GM19023 (cell line): Measurements from ENCODE around the gene CHID1.

Experiments used
- ATAC-seq: cut with Tn5 transposase; IDR thresholded peaks from one replicate; pipeline ENCODE4 v1.9.1; 2021; ENCODE audit warnings: mild to moderate bottlenecking, moderate library complexity; ENCODE audit not compliant: unreplicated experiment

Gene CHID1

DNA sequence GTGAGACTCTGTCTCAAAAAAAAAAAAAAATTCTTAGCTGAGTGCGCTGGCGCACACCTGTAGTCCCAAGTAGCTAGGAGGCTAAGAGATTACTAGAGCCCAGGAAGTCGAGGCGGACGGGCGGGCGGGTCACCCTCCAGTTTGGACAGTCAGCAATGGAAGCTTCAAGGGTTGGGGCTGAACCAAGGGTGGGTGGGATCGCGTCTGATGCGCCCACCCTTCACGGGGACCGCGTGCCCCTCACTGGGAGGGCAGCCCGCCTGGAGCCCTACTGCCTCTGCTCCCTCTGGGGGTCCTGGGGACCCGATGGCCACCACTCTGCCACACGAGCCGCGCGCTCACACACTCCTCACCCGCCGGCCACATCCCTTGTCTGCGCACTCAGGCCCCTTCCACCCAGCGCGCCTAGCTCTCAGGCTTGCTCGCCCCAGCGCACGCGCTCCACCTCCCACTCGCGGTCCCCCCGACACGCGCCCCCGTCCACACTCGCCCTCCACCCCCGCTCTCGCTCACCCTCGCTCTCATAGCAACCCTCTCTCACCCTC is 494 bp downstream of the CHID1 start:
- ATAC-seq: peak; percentile 5

- ATAC-seq: no peak
These were observed 1.2 kb downstream of the CHID1 start for GRCh38 chr11:909406-909805.

GRCh38 chr11:908273-908672 is 2.3 kb downstream of the CHID1 start:
- no peak for ATAC-seq

- ATAC-seq: no peak
These were observed 2.9 kb downstream of the CHID1 start for GRCh38 chr11:907668-908067.

GRCh38 chr11:905952-906351 is 4.7 kb downstream of the CHID1 start:
- no peak for ATAC-seq

- ATAC-seq: no peak
These were observed 6.2 kb downstream of the CHID1 start for GRCh38 chr11:904380-904779.

DNA sequence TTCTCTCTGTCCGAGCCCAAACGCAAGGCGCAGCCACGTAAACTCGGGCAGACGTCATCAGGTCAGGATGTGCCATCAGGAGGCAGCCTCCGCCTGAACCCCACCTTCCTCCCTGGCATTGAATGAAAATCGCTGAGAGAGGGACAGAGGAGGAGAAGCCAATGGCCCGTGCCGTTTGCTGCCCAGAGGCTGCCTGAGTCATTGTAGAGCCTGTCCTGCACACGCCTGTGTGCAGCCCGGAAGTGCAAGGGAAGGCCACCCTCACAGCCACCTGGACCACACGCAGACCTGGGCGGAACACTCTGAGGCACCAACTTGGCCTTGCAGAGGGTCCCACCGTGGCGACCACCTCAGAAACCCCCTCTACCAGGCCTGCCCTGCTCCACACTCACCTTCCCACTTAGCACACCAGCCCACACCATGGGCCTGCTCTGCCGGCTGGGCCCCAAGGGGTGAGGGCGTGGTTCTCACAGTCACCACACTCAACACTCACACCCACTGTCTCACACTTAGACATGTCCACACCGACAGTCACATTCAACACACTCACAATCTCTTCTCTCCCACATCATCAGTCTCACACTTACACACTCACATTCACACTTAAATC is 9.1 kb downstream of the CHID1 start:
- no peak for ATAC-seq

- ATAC-seq: no peak
These were observed 10.1 kb downstream of the CHID1 start for GRCh38 chr11:900545-900944.

- ATAC-seq: no peak
These were observed 10.9 kb downstream of the CHID1 start for GRCh38 chr11:899724-900123.

DNA sequence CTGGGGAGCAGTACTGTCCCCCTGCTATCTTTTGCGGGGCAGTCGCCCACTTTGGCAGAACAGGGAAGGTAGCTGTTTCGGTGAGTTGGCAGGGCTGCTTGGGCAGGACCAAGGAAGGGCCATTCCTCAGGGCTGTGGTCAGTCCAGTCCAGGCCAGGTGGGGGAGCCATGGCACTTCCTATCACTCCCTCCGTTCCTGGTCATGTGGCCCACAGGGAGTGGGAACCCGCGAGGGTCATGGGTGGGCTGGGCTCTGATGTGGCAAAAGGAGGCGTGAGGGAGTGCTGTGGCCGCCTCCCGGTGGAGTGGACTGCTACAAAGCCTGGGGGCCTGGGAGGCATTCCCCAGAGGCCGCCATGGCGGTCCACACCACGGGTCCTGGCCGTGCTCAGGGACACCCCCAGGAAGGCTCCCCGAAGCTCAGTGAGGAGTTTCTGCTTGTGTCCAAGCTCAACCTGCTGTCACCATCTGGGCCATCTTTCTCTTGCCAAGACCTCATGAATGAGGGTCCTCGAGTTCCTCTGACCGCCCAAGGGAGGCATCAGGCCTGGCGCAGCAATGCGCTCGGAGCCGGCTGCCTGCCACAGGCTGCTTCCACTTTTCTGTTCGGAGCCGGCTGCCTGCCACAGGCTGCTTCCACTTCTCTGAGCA is 11.9 kb downstream of the CHID1 start:
- no peak for ATAC-seq

GRCh38 chr11:898143-898511 is 12.5 kb downstream of the CHID1 start:
- ATAC-seq: no peak

DNA sequence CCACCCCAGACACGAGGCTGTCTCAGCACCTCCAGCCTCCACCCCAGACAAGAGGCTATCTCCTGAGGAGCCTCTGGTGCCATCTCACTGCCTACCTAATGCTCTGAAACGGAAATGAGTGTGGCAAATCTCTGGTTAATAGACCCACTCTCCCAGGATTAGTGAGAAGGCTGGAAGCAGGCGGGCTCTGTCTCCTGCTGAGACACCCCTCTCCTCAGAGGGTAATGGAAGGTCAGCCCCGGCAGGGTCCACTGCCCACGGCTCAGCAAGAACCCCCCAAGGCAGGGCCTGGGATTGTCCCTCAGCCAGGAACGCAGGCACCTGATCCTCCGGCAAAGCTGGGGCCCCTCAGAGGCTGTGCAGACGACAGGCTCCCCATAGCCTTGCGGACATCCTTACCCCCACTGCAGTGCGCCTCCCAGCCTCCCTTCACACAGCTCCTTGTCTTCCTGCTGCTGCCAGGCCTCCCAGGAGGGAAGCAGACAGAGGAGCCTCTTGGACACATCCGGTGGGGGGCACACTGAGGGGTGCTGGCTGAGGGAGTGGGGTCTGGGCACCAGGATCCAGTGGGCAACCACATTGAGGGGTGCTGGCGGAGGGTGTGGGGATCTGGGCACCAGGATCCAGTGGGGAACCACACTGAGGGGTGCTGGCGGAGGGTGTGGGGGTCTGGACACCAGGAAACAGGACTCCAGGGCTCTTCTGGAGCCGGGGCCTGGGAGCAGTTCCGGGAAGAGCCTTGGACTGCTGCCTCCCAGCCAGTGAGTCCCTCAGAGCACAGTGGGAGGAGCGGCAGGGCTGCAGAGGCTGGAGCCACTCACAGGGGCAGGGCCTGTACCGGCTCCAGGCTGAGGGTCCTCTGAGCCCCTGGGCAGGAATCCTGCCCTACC is 13.1 kb downstream of the CHID1 start:
- ATAC-seq: no peak

DNA sequence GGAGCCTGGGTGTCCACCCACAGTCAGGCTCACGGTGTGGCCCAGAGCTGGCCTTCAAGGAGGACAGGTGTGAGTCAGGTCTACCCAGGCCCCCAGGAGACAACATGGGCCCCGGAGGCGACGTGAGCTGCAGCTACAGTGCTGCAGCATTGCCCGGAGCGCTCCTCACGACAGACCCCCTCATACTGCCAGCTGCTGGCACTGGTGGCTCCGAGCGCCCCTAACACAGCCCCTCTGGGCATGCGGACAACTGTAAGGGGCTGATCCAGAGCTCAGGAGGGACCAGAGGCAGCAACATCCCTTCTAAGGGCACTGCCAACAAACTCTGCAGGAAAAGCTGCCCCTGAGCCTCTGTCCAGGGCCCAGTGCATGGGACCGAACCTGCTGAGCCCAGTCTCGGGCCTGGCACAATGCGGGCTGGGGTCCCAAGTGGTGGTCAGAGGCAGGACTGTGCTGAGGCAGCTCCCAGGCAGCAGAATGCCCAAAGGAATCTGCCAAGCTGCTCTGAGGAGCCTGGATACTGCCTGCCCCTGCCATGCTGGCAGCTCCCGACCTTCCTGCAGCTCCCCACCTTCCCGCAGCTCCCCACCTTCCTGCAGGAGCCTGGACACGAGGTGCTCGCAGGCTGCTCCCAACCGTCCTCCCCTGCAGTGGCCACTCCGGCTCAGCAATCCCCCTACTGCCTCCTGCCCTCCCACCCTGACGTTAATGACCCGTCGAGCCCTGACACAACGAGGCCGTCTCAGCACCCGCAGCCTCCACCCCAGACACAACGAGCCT is 15.1 kb downstream of the CHID1 start:
- no peak for ATAC-seq

DNA sequence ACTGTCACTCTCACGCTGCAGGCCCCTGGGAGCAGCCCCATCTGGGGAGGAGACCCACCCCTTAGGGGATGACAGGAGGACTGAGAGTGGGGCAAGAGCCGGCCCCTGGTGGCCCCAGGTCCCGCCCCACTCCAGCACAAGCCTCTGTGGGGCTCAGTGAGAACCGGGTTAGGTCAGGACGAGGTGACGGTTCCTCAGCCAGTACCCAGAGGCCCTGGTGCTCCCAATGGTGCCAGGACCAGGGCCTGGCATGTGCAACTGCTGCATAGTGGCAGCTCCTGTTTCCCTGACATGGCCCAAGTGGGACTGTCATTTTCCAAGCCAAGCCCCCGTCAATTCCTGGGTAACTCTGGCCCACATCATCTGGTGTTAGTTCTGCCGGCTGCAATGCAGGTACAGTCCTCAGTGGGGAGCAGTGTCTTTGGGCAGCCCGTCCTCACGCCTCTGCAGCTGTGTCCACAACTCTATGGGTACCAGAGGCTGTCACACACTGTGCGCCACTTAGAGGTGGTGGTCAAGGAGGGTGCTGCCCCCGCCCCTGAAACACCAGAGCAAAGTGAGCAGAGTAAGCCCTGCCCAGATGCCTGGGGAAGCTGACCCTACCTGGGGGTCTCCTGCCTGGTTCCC is 15.9 kb downstream of the CHID1 start:
- ATAC-seq: no peak

DNA sequence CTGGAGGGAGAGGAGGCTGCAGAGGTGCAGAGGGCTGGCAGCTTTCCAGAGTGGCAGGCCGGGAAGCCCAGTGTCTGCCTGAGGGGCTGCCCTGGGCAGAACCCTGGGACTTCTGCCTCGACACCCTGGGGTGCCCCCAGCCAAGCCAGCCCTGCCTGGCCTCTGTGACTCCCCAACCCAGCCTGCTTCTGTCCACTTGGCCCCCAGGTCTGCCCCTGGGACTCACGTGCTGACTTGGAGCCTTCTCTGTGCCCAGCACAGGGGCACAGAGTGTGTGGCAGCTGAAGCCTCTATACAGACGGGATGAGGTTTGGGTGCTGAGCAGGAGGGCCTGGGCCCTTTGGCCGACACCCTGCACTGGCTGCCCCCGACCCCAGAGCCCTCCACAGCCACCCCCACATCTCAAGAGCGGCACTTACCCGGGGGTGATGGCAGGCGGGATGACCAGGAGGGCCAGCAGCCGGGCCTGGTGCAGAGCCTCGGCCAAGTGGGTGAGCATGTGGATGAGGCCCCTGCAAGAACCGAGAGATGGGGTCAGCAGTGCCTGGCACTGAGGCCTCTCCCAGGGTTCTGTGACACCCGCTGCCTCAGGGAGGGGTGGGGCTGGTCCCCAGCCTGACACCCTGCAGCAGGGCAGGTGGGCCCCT is 17.5 kb downstream of the CHID1 start:
- ATAC-seq: no peak

DNA sequence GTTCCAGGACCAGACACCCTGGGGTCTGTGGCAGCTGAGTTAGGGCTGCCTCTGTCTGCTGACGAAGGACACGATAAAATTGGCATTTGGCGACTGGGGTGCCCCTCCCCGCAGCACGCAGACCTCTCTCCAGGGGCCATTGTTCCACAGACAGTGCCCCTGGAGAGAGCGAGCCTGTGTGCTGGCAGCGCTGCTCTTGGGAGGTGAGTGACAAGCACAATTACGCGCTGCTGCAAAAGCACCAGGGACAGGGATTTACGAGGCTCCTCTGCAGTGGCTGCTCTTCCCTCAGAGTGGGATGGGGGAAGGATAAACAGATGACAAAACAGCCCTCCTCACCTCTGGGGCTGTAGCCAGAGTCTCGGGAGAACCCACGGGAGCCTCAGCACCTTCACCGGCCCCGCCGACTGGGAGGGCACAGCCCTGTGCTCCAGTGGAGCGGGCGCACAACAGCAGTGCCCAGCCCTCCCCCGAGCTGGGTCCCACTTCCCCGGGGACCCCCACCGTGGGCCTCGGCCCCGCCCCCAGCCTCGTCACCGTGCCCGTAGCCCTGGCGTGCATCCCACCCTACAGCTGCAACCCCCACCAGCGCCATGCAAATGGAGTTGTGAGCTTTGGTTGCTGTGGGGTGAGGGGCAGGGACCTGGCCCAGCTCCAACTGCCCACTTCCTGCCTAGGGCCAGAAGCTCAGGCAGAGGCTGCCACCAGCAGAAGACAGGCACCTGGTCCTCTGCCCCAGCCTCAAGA is 19.6 kb downstream of the CHID1 start:
- ATAC-seq: no peak

- ATAC-seq: no peak
These were observed 20.7 kb downstream of the CHID1 start for GRCh38 chr11:889687-890475.

DNA sequence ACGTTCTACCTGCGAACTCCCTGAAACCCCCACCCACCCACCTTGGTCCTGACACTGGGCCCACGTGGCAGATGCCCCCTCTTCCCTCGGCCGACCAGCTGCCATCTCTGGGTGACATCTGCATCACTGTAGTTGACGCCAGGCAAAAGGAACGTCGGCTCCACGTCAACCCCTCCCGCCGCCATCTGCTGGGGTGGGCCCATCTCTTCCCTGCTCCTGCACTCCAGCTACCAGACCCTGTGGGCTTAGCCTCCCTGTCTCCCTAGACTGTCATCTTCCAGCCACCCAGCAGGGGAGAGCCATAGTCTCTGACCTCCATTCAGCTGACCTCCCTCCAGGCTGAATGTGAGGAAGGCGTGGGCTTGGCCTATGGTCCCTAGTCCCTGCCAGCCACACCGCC is 21.4 kb downstream of the CHID1 start:
- ATAC-seq: no peak
